Thoracic aorta (tissue), 2 donors: ENCODE results near the gene UQCRQ. TPM values are rescaled to one million over a fixed set of nuclear protein-coding genes. Genes with fewer than 3 reads are reported as not detected.

ENCODE experiments used
- ATAC-seq: fragments of 150-250 bp; one replicate; pipeline ENCODE4 v1.8.0; 2017; ENCODE audit warnings: low read depth; ENCODE audit not compliant: insufficient number of reproducible peaks, low FRiP score
- DNase-seq: peaks from one replicate; pipeline ENCODE4 v3.0.0-alpha.2; 2020; ENCODE audit warnings: low spot score
- H3K27ac ChIP-seq, 2 donors: fragments of 200-600 bp; sonication (generic); 1 replicate in 1 of 2; 2 replicates in 1 of 2; pipeline ENCODE4 v1.5.1; 2016; ENCODE audit warnings: mild to moderate bottlenecking in 2 of 2, moderate library complexity in 2 of 2
- H3K27me3 ChIP-seq: fragments of 200-600 bp; sonication (generic); replicated peaks from 2 replicates; pipeline ENCODE4 v1.6.0; 2016; ENCODE audit warnings: mild to moderate bottlenecking; ENCODE audit not compliant: insufficient read depth
- H3K36me3 ChIP-seq: fragments of 200-600 bp; sonication (generic); one replicate; pipeline ENCODE4 v1.5.1; 2016
- H3K4me1 ChIP-seq, 2 donors: fragments of 200-600 bp; sonication (generic); 1 replicate in 1 of 2; 2 replicates in 1 of 2; pipeline versions ENCODE4 v1.5.1 to v1.6.0; 2016; ENCODE audit warnings: low read depth in 2 of 2, mild to moderate bottlenecking in 1 of 2; ENCODE audit not compliant: control insufficient read depth in 1 of 2
- H3K4me3 ChIP-seq: fragments of 200-600 bp; sonication (generic); 2 replicates; pipeline ENCODE4 v1.5.1; 2016; ENCODE audit warnings: mild to moderate bottlenecking
- H3K9me3 ChIP-seq: fragments of 200-600 bp; sonication (generic); 2 replicates; pipeline ENCODE4 v1.5.1; 2016
- total RNA-seq, 2 donors: library from RNA; depleted of rRNA; stranded (reverse); fragments of >200 nt; gene quantifications; one replicate each; pipeline versions ENCODE4 v1.1.0 to v1.2.3, GENCODE V29; 2016
- TF ChIP-seq, protein P1 (sequence below): fragments of 200-600 bp; sonication (generic); IDR thresholded peaks from one replicate; pipeline ENCODE4 v1.5.1; 2019; ENCODE audit warnings: antibody characterized with exemption

UQCRQ gene
- total RNA-seq, 2 donors from 2014 or later = 49.5 to 59.3 TPM

DNA sequence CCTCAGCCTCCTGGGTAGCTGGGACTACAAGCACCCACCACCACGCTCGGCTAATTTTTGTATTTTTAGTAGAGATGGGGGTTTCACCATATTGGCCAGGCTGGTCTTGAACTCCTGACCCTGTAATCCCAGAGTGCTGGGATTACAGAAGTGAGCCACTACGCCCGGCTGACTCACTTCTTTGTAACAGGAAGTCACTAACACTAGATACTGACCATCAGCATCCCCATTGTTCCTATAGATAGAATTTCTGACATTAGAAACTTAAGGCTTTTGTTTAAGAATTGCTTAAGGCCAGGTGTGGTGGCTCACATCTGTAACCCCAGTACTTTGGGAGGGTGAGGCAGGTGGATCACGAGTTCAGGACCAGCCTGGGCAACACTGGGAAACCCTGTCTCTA is 49.2 kb downstream of the UQCRQ start:
- H3K36me3 ChIP-seq = peaks cover 19% of the 10 kb centered on the region
- no peaks in the 10 kb centered on the region for H3K4me1 ChIP-seq
- H3K9me3 ChIP-seq = no peaks in the 10 kb centered on the region
- H3K27me3 ChIP-seq = no peaks in the 10 kb centered on the region
- ATAC-seq (no peak), DNase-seq (no peak)
- H3K4me3 ChIP-seq = no peak overlapping the region
- TF ChIP-seq, protein P1, sequence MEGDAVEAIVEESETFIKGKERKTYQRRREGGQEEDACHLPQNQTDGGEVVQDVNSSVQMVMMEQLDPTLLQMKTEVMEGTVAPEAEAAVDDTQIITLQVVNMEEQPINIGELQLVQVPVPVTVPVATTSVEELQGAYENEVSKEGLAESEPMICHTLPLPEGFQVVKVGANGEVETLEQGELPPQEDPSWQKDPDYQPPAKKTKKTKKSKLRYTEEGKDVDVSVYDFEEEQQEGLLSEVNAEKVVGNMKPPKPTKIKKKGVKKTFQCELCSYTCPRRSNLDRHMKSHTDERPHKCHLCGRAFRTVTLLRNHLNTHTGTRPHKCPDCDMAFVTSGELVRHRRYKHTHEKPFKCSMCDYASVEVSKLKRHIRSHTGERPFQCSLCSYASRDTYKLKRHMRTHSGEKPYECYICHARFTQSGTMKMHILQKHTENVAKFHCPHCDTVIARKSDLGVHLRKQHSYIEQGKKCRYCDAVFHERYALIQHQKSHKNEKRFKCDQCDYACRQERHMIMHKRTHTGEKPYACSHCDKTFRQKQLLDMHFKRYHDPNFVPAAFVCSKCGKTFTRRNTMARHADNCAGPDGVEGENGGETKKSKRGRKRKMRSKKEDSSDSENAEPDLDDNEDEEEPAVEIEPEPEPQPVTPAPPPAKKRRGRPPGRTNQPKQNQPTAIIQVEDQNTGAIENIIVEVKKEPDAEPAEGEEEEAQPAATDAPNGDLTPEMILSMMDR = no peak
- H3K27ac ChIP-seq = no peak overlapping the region

DNA sequence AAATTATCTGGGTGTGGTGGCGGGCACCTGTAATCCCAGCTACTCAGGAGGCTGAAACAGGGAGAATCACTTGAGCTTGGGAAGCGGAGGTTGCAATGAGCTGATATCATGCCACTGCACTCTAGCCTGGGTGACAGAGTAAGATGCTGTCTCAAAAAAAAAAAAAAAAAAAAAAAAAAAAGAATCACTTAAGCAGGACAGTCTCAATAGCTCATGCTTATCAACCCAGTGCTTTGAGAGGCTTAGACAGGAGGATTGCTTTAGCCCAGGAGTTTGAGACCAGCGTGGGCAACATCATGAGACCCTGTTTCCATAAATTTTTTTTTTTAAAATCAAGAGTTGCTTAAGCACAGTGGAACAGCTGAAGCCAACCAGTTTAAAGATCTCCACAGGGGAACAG is 49.6 kb downstream of the UQCRQ start:
- ATAC-seq (no peak), DNase-seq (no peak)
- peaks cover 19% of the 10 kb centered on the region for H3K36me3 ChIP-seq
- TF ChIP-seq, protein P1 = no peak
- H3K9me3 ChIP-seq = no peaks in the 10 kb centered on the region
- no peak overlapping the region for H3K27ac ChIP-seq
- H3K4me3 ChIP-seq = no peak overlapping the region
- H3K27me3 ChIP-seq = no peaks in the 10 kb centered on the region
- no peaks in the 10 kb centered on the region for H3K4me1 ChIP-seq

Other genes with a start within 250 kb of the UQCRQ start
- gene IL13, start 208.5 kb upstream of the UQCRQ start, total RNA-seq = 1 to 10 TPM in 1 of 2 donors, not detected in 1; 2.8 TPM
- not detected for gene IL4, start 192.7 kb upstream of the UQCRQ start, total RNA-seq
- gene KIF3A, start 129.1 kb upstream of the UQCRQ start, total RNA-seq = 1 to 10 TPM; 3.7 to 5.9 TPM
- gene CCNI2, start 119.2 kb upstream of the UQCRQ start, total RNA-seq = not detected
- 100 to 1,000 TPM in 1 of 2 donors, 10 to 100 TPM in 1; 85.7 to 111 TPM for gene SEPTIN8, start 89.4 kb upstream of the UQCRQ start, total RNA-seq
- under 1 TPM; 0.63 to 0.68 TPM for gene SOWAHA, start 53.3 kb upstream of the UQCRQ start, total RNA-seq
- 10 to 100 TPM; 13.1 to 15.4 TPM for gene SHROOM1, start 36.0 kb upstream of the UQCRQ start, total RNA-seq
- gene GDF9, start 173 bp upstream of the UQCRQ start, total RNA-seq = not detected
- under 1 TPM in 1 of 2 donors, not detected in 1; 0.49 TPM for gene LEAP2, start 7.0 kb downstream of the UQCRQ start, total RNA-seq
- 100 to 1,000 TPM in 1 of 2 donors, 10 to 100 TPM in 1; 95.2 to 142 TPM for gene AFF4, start 97.0 kb downstream of the UQCRQ start, total RNA-seq
- gene ZCCHC10, start 159.9 kb downstream of the UQCRQ start, total RNA-seq = 10 to 100 TPM; 16.8 to 40.0 TPM
- 10 to 100 TPM; 55.3 to 59.0 TPM for gene HSPA4, start 185.4 kb downstream of the UQCRQ start, total RNA-seq